Bronchial epithelial cell (primary cell): ENCODE measurements around the gene VAV1. TPM values are rescaled to one million over a fixed set of nuclear protein-coding genes. Genes with fewer than 3 reads are reported as not detected.
"Not testable (repeated sequence)": the region's sequence is repeated elsewhere in the genome, so short reads cannot be mapped to it uniquely, and the experiment has no call there.

ENCODE experiments used
- DNase-seq: peaks from one replicate; pipeline ENCODE4 v3.0.0-alpha.2; 2010; ENCODE audit warnings: low read depth
- FAIRE-seq: peaks from 2 replicates; lab custom pipeline; 2011; peaks lifted over from hg19 to GRCh38; lab: Jason Lieb, UNC
- H3K27me3 ChIP-seq: 2 replicates; pipeline ENCODE4 v1.5.1; 2011; ENCODE audit warnings: low read length; ENCODE audit not compliant: control insufficient read depth, insufficient read depth
- H3K36me3 ChIP-seq: 2 replicates; pipeline ENCODE4 v1.5.1; 2011; ENCODE audit warnings: low read length; ENCODE audit not compliant: control insufficient read depth, insufficient read depth
- H3K4me3 ChIP-seq: 2 replicates; pipeline ENCODE4 v1.5.1; 2011; ENCODE audit warnings: mild to moderate bottlenecking, low read depth, low read length, control low read depth
- total RNA-seq: library from RNA; depleted of rRNA; stranded (reverse); fragments of >200 nt; gene quantifications from 2 replicates; pipeline ENCODE4 v1.2.1, GENCODE V29; 2014
- TF ChIP-seq, protein P1 (sequence below): IDR thresholded peaks from 2 replicates; pipeline ENCODE4 v1.5.1; 2011; ENCODE audit warnings: mild to moderate bottlenecking, moderate library complexity, low read length, control low read depth, inconsistent platforms; ENCODE audit not compliant: insufficient read depth, severe bottlenecking

VAV1 gene
- total RNA-seq, 1 donor from 2014 or later: 0.53 TPM

DNA sequence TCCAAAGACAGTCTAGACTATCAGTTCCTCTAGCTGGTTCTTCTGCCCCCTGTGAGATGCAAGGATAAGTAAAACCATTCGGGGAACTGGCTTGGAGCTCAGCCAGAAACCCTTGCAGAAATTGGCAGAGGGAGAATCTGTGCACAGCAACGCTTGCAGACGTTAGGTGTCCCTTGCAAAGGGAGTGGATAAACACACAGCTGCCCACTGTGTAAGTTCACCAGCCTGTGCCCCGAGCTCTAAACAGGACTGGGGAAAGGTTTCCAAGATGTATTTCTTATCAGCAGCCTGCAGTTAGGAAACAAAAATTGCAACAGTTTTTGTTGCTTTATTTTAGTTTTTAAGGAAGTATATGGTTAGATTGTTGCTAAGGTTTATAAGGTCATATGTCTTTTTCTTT lies 95.8 kb downstream of the VAV1 start:
- Histone ChIP-seq H3K4me3 (no peak overlapping the region), H3K27me3 (no peaks in the 10 kb centered on the region), H3K36me3 (no peaks in the 10 kb centered on the region)
- no peak for FAIRE-seq
- TF ChIP-seq, protein P1, sequence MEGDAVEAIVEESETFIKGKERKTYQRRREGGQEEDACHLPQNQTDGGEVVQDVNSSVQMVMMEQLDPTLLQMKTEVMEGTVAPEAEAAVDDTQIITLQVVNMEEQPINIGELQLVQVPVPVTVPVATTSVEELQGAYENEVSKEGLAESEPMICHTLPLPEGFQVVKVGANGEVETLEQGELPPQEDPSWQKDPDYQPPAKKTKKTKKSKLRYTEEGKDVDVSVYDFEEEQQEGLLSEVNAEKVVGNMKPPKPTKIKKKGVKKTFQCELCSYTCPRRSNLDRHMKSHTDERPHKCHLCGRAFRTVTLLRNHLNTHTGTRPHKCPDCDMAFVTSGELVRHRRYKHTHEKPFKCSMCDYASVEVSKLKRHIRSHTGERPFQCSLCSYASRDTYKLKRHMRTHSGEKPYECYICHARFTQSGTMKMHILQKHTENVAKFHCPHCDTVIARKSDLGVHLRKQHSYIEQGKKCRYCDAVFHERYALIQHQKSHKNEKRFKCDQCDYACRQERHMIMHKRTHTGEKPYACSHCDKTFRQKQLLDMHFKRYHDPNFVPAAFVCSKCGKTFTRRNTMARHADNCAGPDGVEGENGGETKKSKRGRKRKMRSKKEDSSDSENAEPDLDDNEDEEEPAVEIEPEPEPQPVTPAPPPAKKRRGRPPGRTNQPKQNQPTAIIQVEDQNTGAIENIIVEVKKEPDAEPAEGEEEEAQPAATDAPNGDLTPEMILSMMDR: no peak
- no peak for DNase-seq

DNA sequence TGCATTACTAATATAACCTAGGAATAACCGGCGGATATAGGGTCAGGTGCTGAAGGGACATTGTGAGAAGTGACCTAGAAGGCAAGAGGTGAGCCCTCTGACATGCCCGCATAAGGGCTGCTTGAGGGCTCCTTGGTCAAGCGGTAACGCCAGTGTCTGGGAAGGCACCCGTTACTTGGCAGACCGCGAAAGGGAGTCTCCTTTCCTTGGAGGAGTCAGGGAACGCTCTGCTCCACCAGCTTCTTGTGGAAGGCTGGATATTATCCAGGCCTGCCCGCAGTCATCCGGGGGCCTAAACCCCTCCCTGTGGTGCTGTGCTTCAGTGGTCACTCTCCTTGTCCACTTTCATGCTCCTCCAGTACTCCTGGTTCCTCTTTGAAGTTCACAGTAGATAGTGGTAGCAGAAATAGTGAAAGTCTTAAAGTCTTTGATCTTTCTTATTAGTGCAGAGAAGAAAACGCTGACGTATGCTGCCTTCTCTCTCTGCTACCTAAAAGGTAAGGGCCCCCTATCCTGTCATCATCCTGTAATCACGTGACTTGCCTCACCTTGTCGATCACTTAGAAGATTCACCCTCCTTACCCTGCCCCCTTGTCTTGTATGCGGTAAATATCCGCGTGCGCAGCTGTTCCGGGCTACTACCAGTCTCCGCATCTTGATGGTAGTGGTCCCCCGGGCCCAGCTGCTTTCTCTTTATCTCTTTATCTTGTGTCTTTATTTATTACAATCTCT lies 96.8 kb downstream of the VAV1 start:
- not testable (repeated sequence) for H3K36me3 ChIP-seq, H3K4me3 ChIP-seq, H3K27me3 ChIP-seq, DNase-seq, FAIRE-seq

DNA sequence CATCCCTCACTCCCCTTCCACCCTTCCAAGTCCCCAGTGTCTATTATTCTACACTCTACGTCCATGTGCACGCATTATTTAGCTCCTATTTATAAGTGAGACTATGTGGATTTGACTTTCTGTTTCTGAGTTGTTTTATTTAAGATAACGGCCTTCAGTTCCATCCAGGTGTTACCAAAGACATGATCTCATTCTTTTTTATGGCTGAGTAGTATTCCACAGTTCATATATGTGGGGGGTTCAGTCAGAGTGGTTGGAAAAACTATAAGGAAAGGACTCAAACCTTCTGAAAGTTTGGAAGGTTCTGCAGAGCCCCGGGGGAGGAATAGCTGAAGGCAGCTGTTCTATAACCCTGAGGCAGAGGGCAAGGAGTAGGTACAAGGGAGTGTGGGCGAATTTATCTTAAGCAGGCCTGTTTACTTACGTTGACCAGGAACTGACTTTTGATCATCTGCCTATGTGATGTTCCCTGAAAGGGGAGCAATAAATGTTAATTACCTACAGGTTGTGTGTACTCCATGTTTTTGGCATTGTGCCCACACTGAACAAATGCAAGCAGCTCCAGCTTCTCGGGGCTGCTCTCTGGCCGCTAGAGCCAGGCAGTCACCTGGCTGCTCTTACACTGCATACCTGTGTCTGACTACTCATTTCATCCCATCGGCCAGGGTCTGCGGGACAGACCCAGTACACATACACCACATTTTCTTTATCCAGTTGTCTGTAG lies 101.4 kb downstream of the VAV1 start:
- no peak for DNase-seq
- TF ChIP-seq, protein P1: no peak
- no peaks in the 10 kb centered on the region for H3K36me3 ChIP-seq
- H3K27me3 ChIP-seq: no peaks in the 10 kb centered on the region
- no peak overlapping the region for H3K4me3 ChIP-seq
- FAIRE-seq: no peak

DNA sequence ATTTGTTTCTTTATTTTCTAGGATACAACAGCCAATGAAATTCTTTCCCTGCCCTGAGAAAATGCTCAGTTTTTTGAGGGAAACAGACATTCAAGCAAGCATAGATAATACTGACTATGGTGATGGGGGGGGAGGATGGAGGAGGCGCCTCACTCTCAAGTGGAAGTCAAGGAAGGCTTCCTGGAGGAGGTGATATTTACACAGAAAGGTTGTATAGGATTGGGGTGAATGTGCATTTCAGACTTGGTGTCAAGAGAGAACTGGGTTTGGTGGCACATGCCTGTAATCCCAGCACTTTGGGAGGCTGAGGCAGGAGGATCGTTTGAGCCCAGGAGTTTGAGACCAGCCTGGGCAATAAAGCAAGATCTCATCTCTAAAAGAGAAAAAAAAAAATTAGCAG lies 102.7 kb downstream of the VAV1 start:
- FAIRE-seq (no peak), DNase-seq (no peak)
- Histone ChIP-seq H3K36me3 (no peaks in the 10 kb centered on the region), H3K4me3 (no peak overlapping the region), H3K27me3 (no peaks in the 10 kb centered on the region)
- TF ChIP-seq, protein P1: no peak

DNA sequence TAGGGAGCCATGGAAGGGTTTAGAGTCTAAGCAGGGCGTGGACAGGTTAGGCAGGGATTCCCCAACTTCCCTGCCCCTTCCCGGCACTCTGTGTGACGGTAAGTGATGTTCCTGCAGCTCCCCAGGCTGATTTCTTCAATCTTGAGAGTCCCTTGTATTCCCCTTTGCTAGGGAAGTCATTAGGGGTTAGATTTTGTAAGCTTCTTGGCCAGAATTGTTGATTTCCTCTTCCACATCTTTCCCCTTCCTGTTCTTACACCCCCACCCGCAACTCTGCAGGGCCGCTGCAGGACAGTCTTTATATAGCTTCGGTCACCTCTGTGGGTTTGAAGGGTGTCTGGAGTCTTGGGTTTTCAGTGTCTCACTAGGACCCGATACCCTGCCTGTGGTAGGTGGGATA lies 104.2 kb downstream of the VAV1 start:
- H3K27me3 ChIP-seq: no peaks in the 10 kb centered on the region
- DNase-seq (no peak), FAIRE-seq (no peak)
- no peaks in the 10 kb centered on the region for H3K36me3 ChIP-seq
- TF ChIP-seq, protein P1: no peak
- H3K4me3 ChIP-seq: no peak overlapping the region

DNA sequence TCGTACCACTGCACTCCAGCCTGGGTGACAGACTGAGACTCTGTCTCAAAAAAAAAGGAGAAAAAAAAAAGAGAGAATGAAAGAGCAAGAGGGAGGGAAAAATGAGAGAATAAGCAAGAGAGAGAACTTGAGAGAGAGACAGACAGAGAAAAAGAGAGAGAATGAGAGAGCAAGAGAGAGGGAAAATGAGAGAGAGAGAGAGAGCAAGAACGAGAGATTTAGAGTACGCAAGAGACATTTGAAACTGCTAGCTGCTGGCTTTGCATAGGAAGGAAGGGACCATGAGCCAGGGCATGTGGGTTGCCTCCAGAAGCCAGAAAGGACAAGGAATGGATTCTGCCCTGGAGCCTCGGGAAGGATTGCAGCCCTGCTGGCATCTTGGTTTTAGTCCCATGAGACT lies 105.3 kb downstream of the VAV1 start:
- no peak for FAIRE-seq
- no peak for DNase-seq
- Histone ChIP-seq H3K36me3 (no peaks in the 10 kb centered on the region), H3K4me3 (no peak overlapping the region), H3K27me3 (no peaks in the 10 kb centered on the region)
- TF ChIP-seq, protein P1: no peak
